ENCODE measurements around the gene EOMES.

The EOMES gene

DNA sequence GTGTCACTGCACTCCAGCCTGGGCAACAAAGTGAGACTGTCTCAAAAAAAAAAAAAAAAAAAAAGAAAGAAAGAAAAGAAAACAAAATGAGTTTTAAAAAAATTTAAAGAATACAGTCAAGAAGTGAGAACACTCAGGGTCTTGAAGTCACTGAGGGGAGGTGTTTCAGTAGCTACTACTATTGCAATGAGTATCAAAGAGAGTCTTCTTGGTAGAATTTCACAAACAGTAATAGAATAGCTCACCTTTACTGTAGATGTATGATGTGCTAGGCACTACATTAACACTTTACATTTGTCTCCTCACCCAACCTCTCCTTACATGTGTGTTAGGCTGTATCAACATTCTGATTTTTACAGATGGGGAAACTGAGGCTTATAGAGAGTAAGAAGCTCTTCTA lies 43.9 kb downstream of the EOMES start:
- no peak for DNase-seq

- no peak for DNase-seq
These were observed 44.6 kb downstream of the EOMES start for GRCh38 chr3:27677565-27677964.

DNA sequence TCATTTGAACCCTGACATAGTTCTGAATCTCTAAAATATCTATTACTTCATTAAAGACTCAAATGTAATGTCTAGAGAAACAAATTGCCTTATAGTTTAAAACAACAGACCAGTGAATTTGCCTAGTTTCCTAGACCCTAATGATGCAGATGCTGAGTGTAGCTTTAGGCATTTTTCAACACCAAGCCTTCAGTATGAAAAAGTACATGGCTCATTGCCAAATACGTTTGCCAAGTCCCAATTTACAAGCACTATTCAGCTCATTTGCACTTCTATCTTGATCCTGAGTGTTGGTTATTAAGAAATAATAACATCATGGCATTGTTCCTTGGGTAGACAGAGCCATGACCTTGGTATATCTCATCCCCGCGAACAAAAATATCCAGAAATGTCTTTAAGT lies 46.8 kb downstream of the EOMES start:
- DNase-seq = no peak

- DNase-seq = no peak
These were observed 48.4 kb downstream of the EOMES start for GRCh38 chr3:27673701-27674100.

- DNase-seq = no peak
These were observed 51.0 kb downstream of the EOMES start for GRCh38 chr3:27671101-27671500.

- no peak for DNase-seq
These were observed 51.5 kb downstream of the EOMES start for GRCh38 chr3:27670619-27671018.

- DNase-seq = no peak
These were observed 52.5 kb downstream of the EOMES start for GRCh38 chr3:27669591-27669990.

- no peak for DNase-seq
These were observed 54.4 kb downstream of the EOMES start for GRCh38 chr3:27667751-27668150.

GRCh38 chr3:27666708-27667107 lies 55.4 kb downstream of the EOMES start:
- peak; percentile 81 for DNase-seq

DNA sequence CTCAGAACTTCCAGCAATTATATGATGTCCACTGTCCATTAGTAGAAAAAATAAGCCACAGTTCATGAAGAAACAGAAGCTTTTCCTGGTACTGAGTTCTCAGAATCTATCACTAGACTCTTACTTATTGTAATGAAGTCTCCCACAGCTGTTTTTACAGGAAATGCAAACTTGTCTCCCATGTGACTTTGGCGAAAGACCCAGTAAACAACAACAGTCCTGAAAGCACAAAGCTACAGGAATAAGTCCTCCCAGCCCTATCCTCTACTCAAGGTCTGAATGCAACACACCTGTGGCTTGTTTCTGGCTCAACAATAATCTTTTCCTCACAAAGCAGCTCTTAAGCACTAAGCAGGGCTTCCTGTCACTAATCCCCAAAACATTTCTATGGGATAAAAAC lies 55.9 kb downstream of the EOMES start:
- DNase-seq = no peak

Measured in right hindlimb (tissue), 1 donor.